ENCODE measurements around the gene TOMM40L. TPM values are rescaled to one million over a fixed set of nuclear protein-coding genes. Genes with fewer than 3 reads are reported as not detected.

TOMM40L gene
- polyA plus RNA-seq, 1 donor from 2014 or later, result 32.5 TPM

GRCh38 chr1:161182214-161182613 lies 43.6 kb upstream of the TOMM40L start:
- H3K9me3 ChIP-seq (ENCODE audit: low read length), result no peaks in the 10 kb centered on the region
- H3K27ac ChIP-seq (ENCODE audit: low read length), result no peak overlapping the region
- no peak overlapping the region for H2AFZ ChIP-seq (ENCODE audit: low read depth, low read length)
- no peaks in the 10 kb centered on the region for H3K79me2 ChIP-seq (replicated peaks; ENCODE audit: insufficient read depth, low read length)
- no peaks in the 10 kb centered on the region for H3F3A ChIP-seq (ENCODE audit: insufficient read depth, low read length, poor library complexity, severe bottlenecking)
- H3K4me3 ChIP-seq (ENCODE audit: low read length), result no peak overlapping the region
- no peak overlapping the region for H3K9ac ChIP-seq (ENCODE audit: low read length)
- H3K36me3 ChIP-seq (ENCODE audit: insufficient read depth, low read length), result no peaks in the 10 kb centered on the region
- no peak overlapping the region for H3K4me2 ChIP-seq (ENCODE audit: low read length)
- H3K9me2 ChIP-seq (ENCODE audit: insufficient read depth, low read length), result no peaks in the 10 kb centered on the region
- TF ChIP-seq EZH2 (IDR thresholded peaks at IDR 0.05; ENCODE audit: borderline replicate concordance, insufficient read depth, low read length, poor library complexity, severe bottlenecking), result no peak
- no peak for TF ChIP-seq MXI1 (conservative IDR thresholded peaks at IDR 0.05; ENCODE audit: poor library complexity, severe bottlenecking)
- TF ChIP-seq SMC3 (conservative IDR thresholded peaks at IDR 0.05; ENCODE audit: poor library complexity), result no peak
- no peak for TF ChIP-seq TAF1 (IDR thresholded peaks at IDR 0.05; ENCODE audit: low read depth)
- no peaks in the 10 kb centered on the region for H4K20me1 ChIP-seq (ENCODE audit: insufficient read depth)
- H3K27me3 ChIP-seq (ENCODE audit: insufficient read depth, low read depth, low read length), result no peaks in the 10 kb centered on the region

DNA sequence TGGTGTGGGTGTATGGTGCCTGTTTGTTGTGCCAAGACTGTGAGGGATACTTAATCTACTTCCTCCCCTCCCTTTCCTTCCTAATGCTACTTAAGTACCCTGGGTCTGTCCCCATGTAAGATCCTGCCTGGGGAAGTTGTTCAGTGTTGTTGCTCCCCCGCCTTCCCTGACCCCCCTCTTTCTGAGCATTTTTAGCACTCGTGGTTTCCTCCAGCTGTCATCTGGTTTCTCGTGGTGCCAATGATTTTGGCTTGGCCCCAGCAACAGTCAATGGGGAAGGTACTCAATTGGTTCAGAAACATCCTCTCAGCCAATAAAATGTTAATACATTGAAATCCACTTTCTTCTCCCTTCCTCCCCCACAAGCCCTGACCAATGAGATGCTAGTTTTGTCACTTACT lies 40.6 kb upstream of the TOMM40L start:
- no peaks in the 10 kb centered on the region for H3K27me3 ChIP-seq (ENCODE audit: insufficient read depth, low read depth, low read length)
- no peak overlapping the region for H3K9ac ChIP-seq (ENCODE audit: low read length)
- no peaks in the 10 kb centered on the region for H3F3A ChIP-seq (ENCODE audit: insufficient read depth, low read length, poor library complexity, severe bottlenecking)
- no peak for TF ChIP-seq RAD21 (conservative IDR thresholded peaks at IDR 0.05)
- no peak for TF ChIP-seq EZH2 (IDR thresholded peaks at IDR 0.05; ENCODE audit: borderline replicate concordance, insufficient read depth, low read length, poor library complexity, severe bottlenecking)
- TF ChIP-seq TAF1 (IDR thresholded peaks at IDR 0.05; ENCODE audit: low read depth), result no peak
- no peak for TF ChIP-seq EP300 (conservative IDR thresholded peaks at IDR 0.05; ENCODE audit: poor library complexity, severe bottlenecking)
- TF ChIP-seq, protein P1, sequence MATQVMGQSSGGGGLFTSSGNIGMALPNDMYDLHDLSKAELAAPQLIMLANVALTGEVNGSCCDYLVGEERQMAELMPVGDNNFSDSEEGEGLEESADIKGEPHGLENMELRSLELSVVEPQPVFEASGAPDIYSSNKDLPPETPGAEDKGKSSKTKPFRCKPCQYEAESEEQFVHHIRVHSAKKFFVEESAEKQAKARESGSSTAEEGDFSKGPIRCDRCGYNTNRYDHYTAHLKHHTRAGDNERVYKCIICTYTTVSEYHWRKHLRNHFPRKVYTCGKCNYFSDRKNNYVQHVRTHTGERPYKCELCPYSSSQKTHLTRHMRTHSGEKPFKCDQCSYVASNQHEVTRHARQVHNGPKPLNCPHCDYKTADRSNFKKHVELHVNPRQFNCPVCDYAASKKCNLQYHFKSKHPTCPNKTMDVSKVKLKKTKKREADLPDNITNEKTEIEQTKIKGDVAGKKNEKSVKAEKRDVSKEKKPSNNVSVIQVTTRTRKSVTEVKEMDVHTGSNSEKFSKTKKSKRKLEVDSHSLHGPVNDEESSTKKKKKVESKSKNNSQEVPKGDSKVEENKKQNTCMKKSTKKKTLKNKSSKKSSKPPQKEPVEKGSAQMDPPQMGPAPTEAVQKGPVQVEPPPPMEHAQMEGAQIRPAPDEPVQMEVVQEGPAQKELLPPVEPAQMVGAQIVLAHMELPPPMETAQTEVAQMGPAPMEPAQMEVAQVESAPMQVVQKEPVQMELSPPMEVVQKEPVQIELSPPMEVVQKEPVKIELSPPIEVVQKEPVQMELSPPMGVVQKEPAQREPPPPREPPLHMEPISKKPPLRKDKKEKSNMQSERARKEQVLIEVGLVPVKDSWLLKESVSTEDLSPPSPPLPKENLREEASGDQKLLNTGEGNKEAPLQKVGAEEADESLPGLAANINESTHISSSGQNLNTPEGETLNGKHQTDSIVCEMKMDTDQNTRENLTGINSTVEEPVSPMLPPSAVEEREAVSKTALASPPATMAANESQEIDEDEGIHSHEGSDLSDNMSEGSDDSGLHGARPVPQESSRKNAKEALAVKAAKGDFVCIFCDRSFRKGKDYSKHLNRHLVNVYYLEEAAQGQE (IDR thresholded peaks at IDR 0.05; ENCODE audit: borderline replicate concordance), result no peak
- TF ChIP-seq, protein P2, sequence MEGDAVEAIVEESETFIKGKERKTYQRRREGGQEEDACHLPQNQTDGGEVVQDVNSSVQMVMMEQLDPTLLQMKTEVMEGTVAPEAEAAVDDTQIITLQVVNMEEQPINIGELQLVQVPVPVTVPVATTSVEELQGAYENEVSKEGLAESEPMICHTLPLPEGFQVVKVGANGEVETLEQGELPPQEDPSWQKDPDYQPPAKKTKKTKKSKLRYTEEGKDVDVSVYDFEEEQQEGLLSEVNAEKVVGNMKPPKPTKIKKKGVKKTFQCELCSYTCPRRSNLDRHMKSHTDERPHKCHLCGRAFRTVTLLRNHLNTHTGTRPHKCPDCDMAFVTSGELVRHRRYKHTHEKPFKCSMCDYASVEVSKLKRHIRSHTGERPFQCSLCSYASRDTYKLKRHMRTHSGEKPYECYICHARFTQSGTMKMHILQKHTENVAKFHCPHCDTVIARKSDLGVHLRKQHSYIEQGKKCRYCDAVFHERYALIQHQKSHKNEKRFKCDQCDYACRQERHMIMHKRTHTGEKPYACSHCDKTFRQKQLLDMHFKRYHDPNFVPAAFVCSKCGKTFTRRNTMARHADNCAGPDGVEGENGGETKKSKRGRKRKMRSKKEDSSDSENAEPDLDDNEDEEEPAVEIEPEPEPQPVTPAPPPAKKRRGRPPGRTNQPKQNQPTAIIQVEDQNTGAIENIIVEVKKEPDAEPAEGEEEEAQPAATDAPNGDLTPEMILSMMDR (IDR thresholded peaks at IDR 0.05; ENCODE audit: poor library complexity, severe bottlenecking), result no peak
- TF ChIP-seq POLR2AphosphoS5 (IDR thresholded peaks at IDR 0.05), result no peak
- no peak for TF ChIP-seq SMC3 (conservative IDR thresholded peaks at IDR 0.05; ENCODE audit: poor library complexity)
- no peak for TF ChIP-seq MXI1 (conservative IDR thresholded peaks at IDR 0.05; ENCODE audit: poor library complexity, severe bottlenecking)
- no peak overlapping the region for H3K4me3 ChIP-seq (ENCODE audit: low read length)
- no peaks in the 10 kb centered on the region for H3K9me3 ChIP-seq (ENCODE audit: low read length)
- H3K9me2 ChIP-seq (ENCODE audit: insufficient read depth, low read length), result no peaks in the 10 kb centered on the region
- no peaks in the 10 kb centered on the region for H3K36me3 ChIP-seq (ENCODE audit: insufficient read depth, low read length)
- no peak overlapping the region for H3K27ac ChIP-seq (ENCODE audit: low read length)
- H4K20me1 ChIP-seq (ENCODE audit: insufficient read depth), result no peaks in the 10 kb centered on the region
- H3K4me2 ChIP-seq (ENCODE audit: low read length), result no peak overlapping the region
- no peak overlapping the region for H2AFZ ChIP-seq (ENCODE audit: low read depth, low read length)
- H3K79me2 ChIP-seq (replicated peaks; ENCODE audit: insufficient read depth, low read length), result no peaks in the 10 kb centered on the region
